HG02852 (cell line): ENCODE results near the gene PFDN4.

ENCODE experiments used
- ATAC-seq: cut with Tn5 transposase; IDR thresholded peaks from one replicate; pipeline ENCODE4 v1.9.1; 2021; ENCODE audit warnings: mild to moderate bottlenecking, moderate library complexity; ENCODE audit not compliant: unreplicated experiment

PFDN4 gene, protein sequence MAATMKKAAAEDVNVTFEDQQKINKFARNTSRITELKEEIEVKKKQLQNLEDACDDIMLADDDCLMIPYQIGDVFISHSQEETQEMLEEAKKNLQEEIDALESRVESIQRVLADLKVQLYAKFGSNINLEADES

DNA sequence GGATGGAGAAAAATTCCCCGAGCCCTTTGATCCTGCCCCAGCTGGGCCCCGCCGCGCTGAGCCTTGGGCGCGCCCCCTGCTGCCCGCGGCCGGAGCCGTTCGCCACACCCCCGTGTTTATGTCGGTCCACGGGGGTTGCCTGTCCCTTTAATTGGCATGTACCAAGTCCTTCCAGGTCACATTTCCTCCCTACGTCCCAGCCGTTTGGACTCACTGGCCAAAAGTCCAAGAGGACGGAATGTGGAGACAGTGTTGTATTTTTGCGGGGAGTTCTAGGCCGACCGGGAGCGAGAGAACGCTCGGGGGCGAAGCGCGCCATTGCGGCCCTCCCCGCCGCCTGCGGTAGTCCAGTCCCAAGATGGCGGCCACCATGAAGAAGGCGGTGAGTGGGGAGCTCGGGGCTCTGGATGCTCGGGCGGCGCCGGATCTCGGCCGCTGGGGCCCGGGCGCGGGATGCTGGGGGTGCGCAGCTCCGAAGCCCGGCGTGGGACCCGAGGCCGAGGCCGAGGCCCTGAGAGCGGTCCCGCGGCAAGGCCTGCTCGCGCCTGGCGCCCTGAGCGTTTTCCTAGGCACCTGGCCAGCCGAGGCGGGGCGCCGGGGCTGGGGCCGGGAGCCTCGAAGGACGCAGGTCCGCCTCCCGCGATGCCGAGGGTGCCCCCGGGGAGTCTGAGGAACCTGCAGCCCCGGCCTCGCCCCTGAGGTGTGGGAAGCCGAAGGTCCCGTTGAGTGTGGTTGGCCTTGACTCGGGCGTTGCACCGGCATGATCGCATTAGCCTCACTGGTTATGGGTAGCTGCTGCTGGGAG, at the start of gene PFDN4:
Gene PFDN4 (plus strand): TSS at position 345 of the 805 bp plus-strand sequence. CDS start 14 bp downstream, at position 359.
- ATAC-seq, result peak; percentile 97

GRCh38 chr20:54158226-54158625, 49.7 kb upstream of the PFDN4 start:
- no peak for ATAC-seq

GRCh38 chr20:54158856-54159418, 49.0 kb upstream of the PFDN4 start:
- no peak for ATAC-seq

GRCh38 chr20:54160065-54161007, 47.6 kb upstream of the PFDN4 start:
- no peak for ATAC-seq

- ATAC-seq, result no peak
Observed at GRCh38 chr20:54161008-54161820, 46.7 kb upstream of the PFDN4 start.

DNA sequence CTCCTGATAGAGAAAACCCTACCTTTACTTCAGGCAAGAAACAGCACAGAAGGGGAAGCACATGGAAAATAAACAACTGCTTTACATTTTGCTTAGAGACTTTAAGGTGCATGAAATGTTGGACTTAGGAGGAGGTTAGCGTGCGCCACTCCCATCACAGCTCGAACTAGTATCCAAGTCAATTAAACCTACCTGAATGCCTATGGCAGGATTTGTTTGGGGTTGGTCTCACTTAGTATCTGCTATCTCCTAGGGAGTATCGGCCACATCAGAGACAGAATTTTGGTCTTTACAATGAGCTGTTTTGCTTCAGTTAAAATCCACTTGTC, 46.1 kb upstream of the PFDN4 start:
- no peak for ATAC-seq

- no peak for ATAC-seq
Observed at GRCh38 chr20:54162378-54163009, 45.4 kb upstream of the PFDN4 start.

GRCh38 chr20:54163402-54163801, 44.5 kb upstream of the PFDN4 start:
- no peak for ATAC-seq

- ATAC-seq, result no peak
Observed at GRCh38 chr20:54165014-54165413, 42.9 kb upstream of the PFDN4 start.

DNA sequence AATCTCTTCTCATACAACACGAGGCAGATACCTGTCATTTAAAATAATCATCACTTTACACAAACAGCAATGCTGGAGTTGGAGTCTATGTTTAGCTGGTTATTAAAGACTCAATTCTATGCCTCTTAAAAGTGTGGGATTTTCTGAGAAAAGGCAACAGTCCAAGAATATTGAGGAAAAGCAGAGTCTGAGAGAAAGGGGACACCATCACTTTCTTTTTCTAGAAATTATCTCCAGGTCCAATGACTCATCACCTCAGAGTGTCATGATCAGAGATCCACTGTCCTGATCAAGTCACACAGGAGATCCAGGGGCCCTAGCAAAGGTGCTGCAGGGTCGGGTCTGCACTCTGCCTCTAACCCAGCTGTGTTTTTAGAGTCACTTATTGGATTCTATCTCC, 42.1 kb upstream of the PFDN4 start:
- ATAC-seq, result no peak

- no peak for ATAC-seq
Observed at GRCh38 chr20:54166987-54167662, 40.8 kb upstream of the PFDN4 start.

GRCh38 chr20:54167909-54168872, 39.7 kb upstream of the PFDN4 start:
- no peak for ATAC-seq

GRCh38 chr20:54168961-54169862, 38.7 kb upstream of the PFDN4 start:
- no peak for ATAC-seq

DNA sequence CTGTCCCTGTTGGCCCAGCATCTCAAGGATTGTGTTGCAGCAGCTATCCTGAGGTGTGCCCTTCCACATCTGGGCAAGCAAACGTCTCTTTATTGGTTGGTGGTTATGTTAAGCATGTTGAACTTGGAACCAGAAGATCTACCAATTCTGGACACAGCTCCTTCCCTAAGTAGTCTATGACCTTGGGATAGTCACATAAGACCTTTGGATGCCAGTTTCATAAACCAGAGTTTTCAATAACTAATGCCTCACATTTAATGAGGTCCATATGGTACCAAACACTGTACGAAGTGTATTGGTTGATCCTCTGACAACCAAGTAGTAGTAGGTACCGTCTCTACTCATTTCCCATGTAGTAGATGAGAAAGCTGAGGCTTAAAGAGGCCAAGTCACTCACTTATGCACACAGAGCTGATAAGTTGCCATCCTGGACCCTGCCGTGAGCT, 37.8 kb upstream of the PFDN4 start:
- ATAC-seq, result no peak

- ATAC-seq, result no peak
Observed at GRCh38 chr20:54170963-54171362, 36.9 kb upstream of the PFDN4 start.

GRCh38 chr20:54172532-54172855, 35.4 kb upstream of the PFDN4 start:
- ATAC-seq, result no peak
